DOHH2 (cell line): ENCODE results near the gene NBEAL2.

Source experiments
- H3F3A ChIP-seq: fragments of 200-600 bp; sonication (generic), shearing (Covaris generic); 2 replicates; pipeline ENCODE4 v1.6.0; 2016; ENCODE audit warnings: antibody characterized with exemption, mild to moderate bottlenecking; ENCODE audit not compliant: control insufficient read depth, insufficient read depth
- H3K27ac ChIP-seq: fragments of 200-600 bp; sonication (generic); 2 replicates; pipeline ENCODE4 v1.5.1; 2014; ENCODE audit warnings: low read depth, mild to moderate bottlenecking, low read length, moderate library complexity
- H3K27me3 ChIP-seq: fragments of 200-600 bp; sonication (generic); 2 replicates; pipeline ENCODE4 v1.6.1; 2014; ENCODE audit warnings: mild to moderate bottlenecking, low read length, mixed read lengths; ENCODE audit not compliant: control insufficient read depth
- H3K36me3 ChIP-seq: fragments of 200-600 bp; sonication (generic); 2 replicates; pipeline ENCODE4 v1.6.1; 2014; ENCODE audit warnings: mild to moderate bottlenecking, low read length, moderate library complexity, mixed read lengths; ENCODE audit not compliant: control insufficient read depth
- H3K4me1 ChIP-seq: fragments of 200-600 bp; sonication (generic); 2 replicates; pipeline ENCODE4 v1.6.1; 2014; ENCODE audit warnings: mild to moderate bottlenecking, low read length, mixed read lengths; ENCODE audit not compliant: control insufficient read depth
- H3K4me2 ChIP-seq: fragments of 200-600 bp; sonication (generic); 2 replicates; pipeline ENCODE4 v1.6.0; 2014; ENCODE audit warnings: mild to moderate bottlenecking, low read length, moderate library complexity
- H3K4me3 ChIP-seq: fragments of 200-600 bp; sonication (generic); 2 replicates; pipeline ENCODE4 v1.5.1; 2014; ENCODE audit warnings: mild to moderate bottlenecking, low read length, mixed read lengths
- H3K79me2 ChIP-seq: fragments of 200-600 bp; sonication (generic); 2 replicates; pipeline ENCODE4 v1.6.1; 2014; ENCODE audit warnings: mild to moderate bottlenecking, low read length, mixed read lengths; ENCODE audit not compliant: control insufficient read depth
- H3K9me2 ChIP-seq: fragments of 200-600 bp; sonication (generic); replicated peaks from 2 replicates; pipeline ENCODE4 v1.6.1; 2014; ENCODE audit warnings: mild to moderate bottlenecking, low read length, mixed read lengths; ENCODE audit not compliant: control insufficient read depth
- H3K9me3 ChIP-seq: fragments of 200-600 bp; sonication (generic); 2 replicates; pipeline ENCODE4 v1.6.1; 2014; ENCODE audit warnings: antibody characterized with exemption, low read length, mixed read lengths; ENCODE audit not compliant: control insufficient read depth, insufficient read depth
- H4K20me1 ChIP-seq: fragments of 200-600 bp; sonication (generic); 2 replicates; pipeline ENCODE4 v1.6.0; 2014; ENCODE audit warnings: low read depth, mild to moderate bottlenecking, antibody characterized with exemption, low read length, moderate library complexity; ENCODE audit not compliant: control insufficient read depth, insufficient read depth
- CTCF ChIP-seq: fragments of 200-600 bp; sonication (generic); IDR thresholded peaks from one replicate; pipeline ENCODE4 v1.5.1; 2014; ENCODE audit warnings: antibody characterized with exemption, mild to moderate bottlenecking, low read depth, low read length; ENCODE audit not compliant: poor library complexity, severe bottlenecking
- EZH2phosphoT487 ChIP-seq: fragments of 200-600 bp; sonication (generic); IDR thresholded peaks from 2 replicates; pipeline ENCODE4 v1.6.1; 2017; ENCODE audit warnings: borderline replicate concordance, mild to moderate bottlenecking, antibody characterized with exemption, low read length, moderate library complexity, mixed read lengths

Gene NBEAL2

GRCh38 chr3:46933261-46933660, 46.2 kb upstream of the NBEAL2 start:
- H4K20me1 ChIP-seq = peaks cover 8% of the 10 kb centered on the region; the same call in 1 of the 2 replicates
- peaks cover 32% of the 10 kb centered on the region for H3F3A ChIP-seq
- no peaks in the 10 kb centered on the region for H3K9me3 ChIP-seq
- H3K79me2 ChIP-seq = peaks cover 90% of the 10 kb centered on the region
- H3K36me3 ChIP-seq = peaks cover 83% of the 10 kb centered on the region
- H3K4me1 ChIP-seq = peaks cover 91% of the 10 kb centered on the region
- H3K9me2 ChIP-seq = no peaks in the 10 kb centered on the region
- peak overlapping the region; percentile 99 for H3K27ac ChIP-seq
- H3K4me2 ChIP-seq = peak overlapping the region; percentile 95
- H3K27me3 ChIP-seq = no peaks in the 10 kb centered on the region
- H3K4me3 ChIP-seq = peak overlapping the region; percentile 60
- no peak for TF ChIP-seq EZH2phosphoT487
- no peak for TF ChIP-seq CTCF

- no peak for TF ChIP-seq CTCF
- TF ChIP-seq EZH2phosphoT487 = no peak
- H3K36me3 ChIP-seq = peaks cover 83% of the 10 kb centered on the region
- peaks cover 8% of the 10 kb centered on the region; the same call in 1 of the 2 replicates for H4K20me1 ChIP-seq
- peaks cover 24% of the 10 kb centered on the region for H3F3A ChIP-seq
- H3K27ac ChIP-seq = 0 out of 2 replicates have a peak overlapping the region, but pooled peaks have one; percentile 5
- no peaks in the 10 kb centered on the region for H3K9me3 ChIP-seq
- H3K4me3 ChIP-seq = no peak overlapping the region
- H3K9me2 ChIP-seq = no peaks in the 10 kb centered on the region
- peak overlapping the region; percentile 28; the same call in 1 of the 2 replicates for H3K4me2 ChIP-seq
- H3K4me1 ChIP-seq = peaks cover 90% of the 10 kb centered on the region
- H3K79me2 ChIP-seq = peaks cover 97% of the 10 kb centered on the region
- H3K27me3 ChIP-seq = no peaks in the 10 kb centered on the region
These were observed 45.4 kb upstream of the NBEAL2 start for GRCh38 chr3:46934072-46934471.

DNA sequence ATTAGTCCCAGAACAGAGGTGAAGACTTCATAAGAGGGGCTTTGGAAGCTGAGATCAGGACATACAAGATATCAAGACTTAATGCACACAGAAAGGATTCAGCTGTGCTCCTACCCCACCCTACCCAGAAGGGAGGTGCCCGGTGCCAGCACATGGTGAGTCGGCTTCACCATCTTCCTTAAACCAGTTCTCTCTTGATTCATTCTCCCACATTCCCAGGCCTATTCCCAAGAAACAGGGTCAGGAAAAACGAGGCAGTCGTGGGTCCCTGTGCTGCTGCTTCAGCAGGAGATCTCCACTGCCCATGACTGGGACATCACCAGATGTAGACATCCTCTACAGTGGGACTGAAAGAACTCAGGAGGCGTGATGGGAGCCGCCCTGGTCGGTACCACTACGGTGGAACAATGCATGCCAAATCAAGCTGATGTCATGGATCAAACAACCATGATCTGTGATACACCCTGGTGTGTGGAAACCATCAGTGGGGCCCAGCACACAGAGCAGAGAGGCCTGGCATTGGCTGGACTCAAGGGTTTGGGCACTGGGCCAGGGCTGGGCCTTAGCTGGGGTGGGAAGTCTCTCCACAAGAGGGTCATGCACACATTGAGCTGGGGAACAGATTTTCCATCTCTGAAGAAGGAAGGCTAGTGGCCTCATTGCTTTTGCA, 44.8 kb upstream of the NBEAL2 start:
- Histone ChIP-seq H4K20me1 (peaks cover 8% of the 10 kb centered on the region; the same call in 1 of the 2 replicates), H3K79me2 (peaks cover 97% of the 10 kb centered on the region), H3K4me3 (no peak overlapping the region), H3F3A (peaks cover 18% of the 10 kb centered on the region), H3K9me3 (no peaks in the 10 kb centered on the region), H3K9me2 (no peaks in the 10 kb centered on the region), H3K4me2 (no peak overlapping the region), H3K36me3 (peaks cover 83% of the 10 kb centered on the region), H3K27me3 (no peaks in the 10 kb centered on the region), H3K27ac (no peak overlapping the region), H3K4me1 (peaks cover 90% of the 10 kb centered on the region)
- TF ChIP-seq EZH2phosphoT487 = no peak
- no peak for TF ChIP-seq CTCF
